ENCODE results near the gene SHC3.

DNA sequence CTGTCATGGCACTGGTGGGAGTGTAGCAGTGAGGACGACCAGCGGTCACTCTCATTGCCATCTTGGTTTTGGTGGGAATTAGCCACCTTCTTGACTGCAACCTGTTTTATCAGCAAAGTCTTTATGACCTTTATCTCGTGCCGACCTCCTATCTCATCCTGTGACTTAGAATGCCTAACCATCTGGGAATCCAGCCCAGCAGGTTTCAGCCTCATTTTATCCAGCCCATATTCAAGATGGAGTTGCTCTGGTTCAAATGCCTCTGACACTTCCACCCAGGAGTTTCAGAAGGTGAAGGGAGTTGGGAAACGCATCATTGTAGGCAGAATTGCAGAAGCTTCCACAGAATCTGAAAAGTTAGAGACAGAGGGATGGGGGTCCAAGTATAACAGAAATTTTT lies 35.4 kb downstream of the SHC3 start:
- TF ChIP-seq, protein P1, sequence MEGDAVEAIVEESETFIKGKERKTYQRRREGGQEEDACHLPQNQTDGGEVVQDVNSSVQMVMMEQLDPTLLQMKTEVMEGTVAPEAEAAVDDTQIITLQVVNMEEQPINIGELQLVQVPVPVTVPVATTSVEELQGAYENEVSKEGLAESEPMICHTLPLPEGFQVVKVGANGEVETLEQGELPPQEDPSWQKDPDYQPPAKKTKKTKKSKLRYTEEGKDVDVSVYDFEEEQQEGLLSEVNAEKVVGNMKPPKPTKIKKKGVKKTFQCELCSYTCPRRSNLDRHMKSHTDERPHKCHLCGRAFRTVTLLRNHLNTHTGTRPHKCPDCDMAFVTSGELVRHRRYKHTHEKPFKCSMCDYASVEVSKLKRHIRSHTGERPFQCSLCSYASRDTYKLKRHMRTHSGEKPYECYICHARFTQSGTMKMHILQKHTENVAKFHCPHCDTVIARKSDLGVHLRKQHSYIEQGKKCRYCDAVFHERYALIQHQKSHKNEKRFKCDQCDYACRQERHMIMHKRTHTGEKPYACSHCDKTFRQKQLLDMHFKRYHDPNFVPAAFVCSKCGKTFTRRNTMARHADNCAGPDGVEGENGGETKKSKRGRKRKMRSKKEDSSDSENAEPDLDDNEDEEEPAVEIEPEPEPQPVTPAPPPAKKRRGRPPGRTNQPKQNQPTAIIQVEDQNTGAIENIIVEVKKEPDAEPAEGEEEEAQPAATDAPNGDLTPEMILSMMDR (IDR thresholded peaks at IDR 0.05): no peak
- no peak for TF ChIP-seq POLR2AphosphoS5 (IDR thresholded peaks at IDR 0.05)

All from stomach (tissue), 4 donors.